ENCODE data around the gene TYROBP.

TYROBP gene

DNA sequence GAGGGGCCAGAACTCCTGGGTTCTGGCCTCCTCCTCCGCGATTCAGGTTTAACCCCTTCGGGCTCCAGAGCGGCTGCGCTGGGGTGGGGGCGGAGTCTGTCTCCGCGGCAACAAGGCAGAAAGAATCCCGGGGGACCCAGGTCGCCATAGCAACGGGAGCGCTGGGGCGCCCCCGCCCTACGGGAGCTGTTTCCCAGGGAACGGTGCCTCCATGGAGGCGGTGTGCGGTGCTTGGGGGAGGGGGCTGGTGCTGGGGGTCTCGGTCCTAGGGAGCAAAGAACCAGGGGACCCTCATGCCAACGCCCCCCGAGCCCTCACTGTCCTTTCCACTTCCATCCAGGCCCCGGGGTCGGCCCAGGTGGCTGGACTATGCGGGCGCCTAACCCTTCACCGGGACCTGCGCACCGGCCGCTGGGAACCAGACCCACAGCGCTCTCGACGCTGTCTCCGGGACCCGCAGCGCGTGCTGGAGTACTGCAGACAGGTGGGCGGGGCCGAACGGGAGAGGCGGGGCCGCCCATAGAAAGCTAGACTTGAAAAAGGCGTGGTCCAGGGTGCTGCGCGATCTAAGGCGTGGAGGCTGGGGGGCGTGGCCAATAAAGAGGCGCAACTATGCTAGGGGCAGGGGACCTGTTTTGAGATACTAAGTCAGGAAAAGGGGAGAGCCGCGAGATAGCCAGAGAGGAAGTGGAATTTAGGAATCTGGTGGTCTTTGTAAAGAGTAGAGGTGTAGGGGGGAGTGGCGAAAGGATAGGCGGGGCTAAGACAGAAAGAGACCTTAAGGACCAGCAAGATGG is 38.6 kb downstream of the TYROBP start:
- peak; percentile 84 for DNase-seq

- no peak for DNase-seq
Observed at GRCh38 chr19:35868823-35869326, 39.2 kb downstream of the TYROBP start.

GRCh38 chr19:35868172-35868822 is 39.8 kb downstream of the TYROBP start, which contains the start of gene APLP1:
APLP1 (plus strand) TSS chr19:35868574; CDS start chr19:35868637, 63 bp downstream.
- no peak for DNase-seq

GRCh38 chr19:35863018-35863417 is 45.1 kb downstream of the TYROBP start:
- no peak for DNase-seq

GRCh38 chr19:35862528-35862927 is 45.6 kb downstream of the TYROBP start:
- DNase-seq, result no peak

DNA sequence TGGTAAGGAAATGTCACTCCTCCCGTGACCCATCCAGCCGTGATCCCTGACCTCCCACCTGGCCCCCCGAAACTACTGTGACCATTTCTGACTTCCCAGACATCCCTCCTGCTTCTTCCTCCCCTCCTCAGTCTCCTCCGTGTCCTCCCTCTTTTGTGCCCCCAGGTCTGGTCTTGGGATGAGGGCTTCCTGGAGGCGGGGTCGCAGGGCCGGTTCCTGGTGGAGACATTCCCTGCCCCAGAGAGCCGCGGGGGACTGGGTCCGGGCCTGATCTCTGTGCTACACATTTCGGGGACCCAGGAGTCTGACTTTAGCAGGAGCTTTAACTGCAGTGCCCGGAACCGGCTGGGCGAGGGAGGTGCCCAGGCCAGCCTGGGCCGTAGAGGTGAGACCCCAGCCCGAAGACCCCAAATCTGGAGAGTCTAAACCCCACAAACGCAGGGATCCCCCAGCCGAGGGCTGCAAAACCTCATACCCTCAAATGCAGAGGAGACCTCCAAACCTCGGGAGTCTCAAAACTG is 46.4 kb downstream of the TYROBP start:
- DNase-seq, result no peak

DNA sequence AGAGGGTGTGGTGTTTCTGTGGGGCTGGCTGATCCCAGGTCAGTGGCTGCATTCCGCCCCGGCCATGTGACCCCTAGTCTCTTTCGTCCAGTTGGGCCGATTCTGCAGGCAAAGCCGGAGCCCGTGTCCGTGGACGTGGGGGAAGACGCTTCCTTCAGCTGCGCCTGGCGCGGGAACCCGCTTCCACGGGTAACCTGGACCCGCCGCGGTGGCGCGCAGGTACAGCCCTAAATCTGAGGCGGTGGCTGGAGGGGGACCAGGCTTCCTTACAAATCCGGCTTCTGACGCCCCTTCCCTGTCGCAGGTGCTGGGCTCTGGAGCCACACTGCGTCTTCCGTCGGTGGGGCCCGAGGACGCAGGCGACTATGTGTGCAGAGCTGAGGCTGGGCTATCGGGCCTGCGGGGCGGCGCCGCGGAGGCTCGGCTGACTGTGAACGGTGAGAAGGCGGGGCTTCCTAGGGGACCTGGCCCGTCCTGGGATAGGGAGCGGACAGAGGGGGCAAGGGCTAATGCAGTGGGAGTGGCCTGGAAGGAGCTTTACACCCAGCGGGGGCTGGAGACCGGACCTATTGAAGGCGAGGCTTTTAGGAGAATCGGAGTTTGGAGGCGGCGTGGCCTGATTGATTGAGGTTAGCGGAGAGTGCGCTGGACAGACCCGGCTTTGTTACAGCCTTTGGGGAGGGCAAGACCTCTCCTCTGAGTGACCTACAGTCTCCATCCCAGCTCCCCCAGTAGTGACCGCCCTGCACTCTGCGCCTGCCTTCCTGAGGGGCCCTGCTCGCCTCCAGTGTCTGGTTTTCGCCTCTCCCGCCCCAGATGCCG is 47.1 kb downstream of the TYROBP start:
- DNase-seq, result no peak

GRCh38 chr19:35860436-35860817 is 47.7 kb downstream of the TYROBP start:
- DNase-seq, result no peak

DNA sequence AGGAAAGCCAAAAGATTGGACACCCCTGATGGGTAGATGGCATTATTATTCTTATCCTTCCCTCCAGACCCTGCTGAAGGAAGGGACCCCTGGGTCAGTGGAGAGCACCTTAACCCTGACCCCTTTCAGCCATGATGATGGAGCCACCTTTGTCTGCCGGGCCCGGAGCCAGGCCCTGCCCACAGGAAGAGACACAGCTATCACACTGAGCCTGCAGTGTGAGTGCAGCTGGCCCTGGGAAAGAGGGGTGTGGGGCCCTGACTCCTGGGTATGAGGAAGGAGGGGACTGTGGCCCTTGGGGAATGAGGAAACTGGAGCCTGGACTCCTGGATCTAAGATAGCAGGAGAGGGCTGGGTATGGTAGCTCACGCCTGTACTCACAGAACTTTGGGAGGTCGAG is 48.7 kb downstream of the TYROBP start:
- no peak for DNase-seq

GRCh38 chr19:35858311-35858710 is 49.8 kb downstream of the TYROBP start:
- no peak for DNase-seq

DNA sequence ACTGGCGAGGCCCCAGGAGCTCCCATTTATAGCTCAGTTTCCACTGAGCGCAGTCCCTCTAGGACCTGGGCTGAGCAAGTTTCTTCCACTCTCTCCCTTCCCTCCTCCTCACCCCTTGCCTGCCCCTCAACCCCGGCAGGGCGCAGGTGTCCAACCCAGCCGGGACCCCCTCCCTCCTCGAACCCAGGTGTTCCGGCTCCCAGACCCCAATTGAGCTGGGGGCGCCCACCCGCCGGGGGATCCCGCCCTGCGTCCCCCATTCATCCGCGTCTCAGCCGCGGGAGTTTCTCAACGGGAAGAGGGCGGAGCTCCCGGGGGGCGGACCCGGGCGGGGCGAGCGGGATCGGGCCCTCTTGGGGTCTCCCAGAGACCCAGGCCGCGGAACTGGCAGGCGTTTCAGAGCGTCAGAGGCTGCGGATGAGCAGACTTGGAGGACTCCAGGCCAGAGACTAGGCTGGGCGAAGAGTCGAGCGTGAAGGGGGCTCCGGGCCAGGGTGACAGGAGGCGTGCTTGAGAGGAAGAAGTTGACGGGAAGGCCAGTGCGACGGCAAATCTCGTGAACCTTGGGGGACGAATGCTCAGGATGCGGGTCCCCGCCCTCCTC is 51.4 kb downstream of the TYROBP start, which contains the start of gene KIRREL2:
Gene KIRREL2, plus strand, starts transcription at position 366 of the 604 bp plus-strand sequence. Its CDS starts 209 bp downstream, at position 575.
- no peak for DNase-seq
